Measurements from ENCODE around the gene THAP10.
"Not testable (repeated sequence)": the region's sequence is repeated elsewhere in the genome, so short reads cannot be mapped to it uniquely, and the experiment has no call there.

THAP10 gene

DNA sequence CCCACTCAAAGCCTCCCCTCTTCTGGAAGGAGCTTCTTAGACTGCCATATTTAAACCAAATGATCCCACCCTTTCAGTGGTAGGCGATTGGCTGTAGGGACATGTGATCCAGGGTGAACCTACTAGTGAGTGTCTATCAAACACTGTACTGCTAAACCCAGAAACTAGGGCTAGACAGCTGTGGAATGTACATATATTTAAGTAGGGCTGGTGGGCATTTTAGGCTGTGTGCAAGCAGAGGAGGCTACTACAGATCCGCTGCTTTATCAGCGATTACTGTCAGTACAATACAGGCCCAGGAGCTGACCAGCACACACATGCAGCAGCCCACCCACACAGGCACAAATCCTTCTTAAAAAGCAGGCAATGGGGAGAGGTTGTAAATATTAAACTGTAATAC is 22.9 kb downstream of the THAP10 start:
- TF ChIP-seq, protein P1, sequence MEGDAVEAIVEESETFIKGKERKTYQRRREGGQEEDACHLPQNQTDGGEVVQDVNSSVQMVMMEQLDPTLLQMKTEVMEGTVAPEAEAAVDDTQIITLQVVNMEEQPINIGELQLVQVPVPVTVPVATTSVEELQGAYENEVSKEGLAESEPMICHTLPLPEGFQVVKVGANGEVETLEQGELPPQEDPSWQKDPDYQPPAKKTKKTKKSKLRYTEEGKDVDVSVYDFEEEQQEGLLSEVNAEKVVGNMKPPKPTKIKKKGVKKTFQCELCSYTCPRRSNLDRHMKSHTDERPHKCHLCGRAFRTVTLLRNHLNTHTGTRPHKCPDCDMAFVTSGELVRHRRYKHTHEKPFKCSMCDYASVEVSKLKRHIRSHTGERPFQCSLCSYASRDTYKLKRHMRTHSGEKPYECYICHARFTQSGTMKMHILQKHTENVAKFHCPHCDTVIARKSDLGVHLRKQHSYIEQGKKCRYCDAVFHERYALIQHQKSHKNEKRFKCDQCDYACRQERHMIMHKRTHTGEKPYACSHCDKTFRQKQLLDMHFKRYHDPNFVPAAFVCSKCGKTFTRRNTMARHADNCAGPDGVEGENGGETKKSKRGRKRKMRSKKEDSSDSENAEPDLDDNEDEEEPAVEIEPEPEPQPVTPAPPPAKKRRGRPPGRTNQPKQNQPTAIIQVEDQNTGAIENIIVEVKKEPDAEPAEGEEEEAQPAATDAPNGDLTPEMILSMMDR (conservative IDR thresholded peaks at IDR 0.05; ENCODE audit: low read length): no peak
- no peak overlapping the region for H3K4me3 ChIP-seq (ENCODE audit: low read length)
- no peak for DNase-seq (ENCODE audit: low read depth)

DNA sequence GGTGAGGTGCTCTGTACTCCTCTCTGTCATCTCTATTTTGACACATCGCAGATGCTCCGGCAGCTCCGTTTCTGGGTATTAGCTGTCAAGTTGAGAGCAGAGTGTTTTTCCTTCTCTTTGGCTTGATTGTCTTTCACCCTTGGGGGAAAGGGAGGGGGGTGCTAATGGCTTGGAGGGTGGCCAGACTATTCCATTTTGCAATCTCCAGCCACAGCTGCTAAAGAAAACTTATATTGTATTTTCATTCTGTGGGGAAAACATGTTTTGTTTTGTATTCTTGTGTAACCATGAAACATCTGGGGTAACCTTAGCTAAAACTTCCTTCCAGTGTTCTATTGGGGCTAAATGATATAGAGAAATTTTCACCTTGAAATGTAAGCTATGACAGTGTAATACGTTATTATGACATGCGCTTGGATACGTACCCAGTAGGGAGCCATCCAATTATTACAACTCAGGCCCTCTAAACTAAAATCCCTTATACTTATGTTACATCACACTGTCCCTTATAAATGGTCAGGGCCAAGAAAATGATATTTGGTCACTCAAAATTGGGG is 24.2 kb downstream of the THAP10 start:
- TF ChIP-seq, protein P1 (conservative IDR thresholded peaks at IDR 0.05; ENCODE audit: low read length): no peak
- DNase-seq (ENCODE audit: low read depth): peak; percentile 92
- H3K4me3 ChIP-seq (ENCODE audit: low read length): no peak overlapping the region

DNA sequence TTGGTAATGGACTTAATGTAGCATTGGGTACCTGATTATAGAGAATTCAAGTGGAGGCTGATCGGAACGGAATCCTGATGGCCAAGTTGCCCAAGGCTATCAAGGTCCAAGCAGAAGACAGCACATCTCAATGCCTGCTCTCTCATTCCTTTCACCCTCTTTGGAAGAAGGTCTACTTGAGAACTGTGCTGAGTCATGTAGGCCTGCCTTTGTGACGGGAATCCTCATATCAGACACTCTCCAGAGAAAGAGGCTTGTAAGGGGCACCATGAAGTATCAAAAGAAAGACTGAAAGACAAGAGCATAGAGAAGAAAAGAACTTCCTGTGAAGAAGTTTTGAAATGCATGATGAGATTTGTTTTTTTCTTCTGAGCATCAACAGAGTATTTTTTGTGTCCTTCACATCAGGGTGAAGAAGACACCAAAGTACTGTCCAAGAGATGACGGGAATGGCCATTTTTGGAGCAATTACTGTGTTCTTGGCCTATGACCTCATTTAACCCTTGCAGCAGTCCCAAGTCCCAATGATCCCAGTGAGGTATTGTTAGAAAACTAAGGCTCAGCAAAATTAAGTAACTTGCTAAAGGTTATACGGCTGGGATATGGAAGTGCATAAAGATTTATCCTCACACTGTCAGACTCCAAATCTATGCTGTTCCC is 25.1 kb downstream of the THAP10 start:
- no peak overlapping the region for H3K4me3 ChIP-seq (ENCODE audit: low read length)
- TF ChIP-seq, protein P1 (conservative IDR thresholded peaks at IDR 0.05; ENCODE audit: low read length): no peak
- peak; percentile 33 for DNase-seq (ENCODE audit: low read depth)

DNA sequence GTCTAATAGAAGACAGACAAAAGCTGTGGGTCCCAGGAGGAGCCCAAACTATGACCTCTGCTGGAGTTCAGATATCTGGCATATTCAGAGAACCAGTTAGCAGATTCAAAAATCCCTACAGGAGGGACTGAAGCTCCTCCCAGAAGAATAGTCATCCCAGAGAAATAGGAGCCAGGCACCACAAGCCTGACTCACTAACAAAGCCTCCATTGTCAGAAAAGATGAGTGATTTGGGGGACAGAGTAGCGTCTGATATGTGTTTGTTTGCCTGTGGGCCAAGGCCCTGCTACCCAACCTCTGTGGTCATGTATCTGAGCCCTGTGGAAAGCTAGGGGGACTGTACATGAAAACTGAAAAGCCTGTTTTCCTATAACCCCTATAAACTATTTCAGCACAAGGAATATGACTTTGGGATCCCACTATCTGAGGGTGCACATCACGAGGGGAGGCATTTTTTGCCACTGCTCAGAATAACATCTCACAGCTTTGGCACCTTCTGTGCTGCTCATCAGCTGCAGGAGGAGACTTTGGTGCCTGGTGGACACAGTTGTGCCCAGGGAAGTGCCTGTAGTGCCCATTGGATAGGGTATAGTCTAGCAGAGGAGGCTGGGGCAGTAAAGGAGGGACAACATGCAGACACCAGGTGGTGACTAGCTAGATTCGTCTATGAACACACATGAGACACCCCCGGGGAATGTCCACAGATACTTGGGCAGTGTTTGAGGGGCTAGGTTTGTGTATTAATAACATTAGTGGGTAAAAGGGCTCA is 28.6 kb downstream of the THAP10 start:
- TF ChIP-seq, protein P1 (conservative IDR thresholded peaks at IDR 0.05; ENCODE audit: low read length): peak; percentile 8; the same call in 1 of the 2 replicates
- H3K4me3 ChIP-seq (ENCODE audit: low read length): no peak overlapping the region
- peak; percentile 79 for DNase-seq (ENCODE audit: low read depth)

DNA sequence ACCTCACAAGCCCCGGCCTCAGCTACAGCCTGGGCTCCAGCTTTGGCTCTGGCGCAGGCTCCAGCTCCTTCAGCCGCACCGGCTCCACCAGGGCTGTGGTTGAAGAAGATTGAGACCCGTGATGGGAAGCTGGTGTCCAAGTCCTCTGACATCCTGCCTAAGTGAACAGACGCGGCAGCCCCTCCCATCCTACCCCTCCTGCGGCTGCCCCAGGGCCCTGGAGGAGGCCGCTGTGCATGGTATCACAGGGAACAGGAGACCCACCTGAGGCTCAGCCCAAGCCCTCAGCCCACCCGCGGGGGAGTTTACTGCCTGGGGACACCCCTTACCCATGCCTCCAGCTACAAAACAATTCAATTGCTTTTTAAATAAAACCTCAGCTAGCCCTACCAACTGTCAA is 32.2 kb downstream of the THAP10 start:
- H3K4me3 ChIP-seq (ENCODE audit: low read length): no peak overlapping the region
- no peak for DNase-seq (ENCODE audit: low read depth)
- TF ChIP-seq, protein P1 (conservative IDR thresholded peaks at IDR 0.05; ENCODE audit: low read length): no peak

DNA sequence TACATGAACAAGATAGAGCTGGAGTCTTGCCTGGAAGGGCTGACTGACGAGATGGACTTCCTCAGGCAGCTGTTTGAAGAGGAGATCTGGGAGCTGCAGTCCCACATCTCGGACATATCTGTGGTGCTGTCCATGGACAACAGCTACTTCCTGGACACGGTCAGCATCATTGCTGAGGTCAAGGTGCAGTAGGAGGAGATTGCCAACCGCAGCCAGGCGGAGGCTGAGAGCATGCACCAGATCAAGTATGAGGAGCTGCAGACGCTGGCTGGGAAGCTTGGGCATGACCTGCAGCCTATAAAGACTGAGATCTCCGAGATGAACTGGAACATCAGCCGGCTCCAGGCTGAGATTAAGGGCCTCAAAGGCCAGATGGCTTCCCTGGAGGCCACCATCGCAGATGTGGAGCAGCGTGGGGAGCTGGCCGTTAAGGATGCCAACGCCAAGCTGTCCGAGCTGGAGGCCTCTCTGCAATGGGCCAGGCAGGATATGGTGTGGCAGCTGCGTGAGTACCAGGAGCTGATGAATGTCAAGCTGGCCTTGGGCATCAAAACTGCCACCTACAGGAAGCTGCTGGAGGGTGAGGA is 32.8 kb downstream of the THAP10 start:
- no peak for DNase-seq (ENCODE audit: low read depth)
- H3K4me3 ChIP-seq (ENCODE audit: low read length): no peak overlapping the region
- TF ChIP-seq, protein P1 (conservative IDR thresholded peaks at IDR 0.05; ENCODE audit: low read length): no peak

DNA sequence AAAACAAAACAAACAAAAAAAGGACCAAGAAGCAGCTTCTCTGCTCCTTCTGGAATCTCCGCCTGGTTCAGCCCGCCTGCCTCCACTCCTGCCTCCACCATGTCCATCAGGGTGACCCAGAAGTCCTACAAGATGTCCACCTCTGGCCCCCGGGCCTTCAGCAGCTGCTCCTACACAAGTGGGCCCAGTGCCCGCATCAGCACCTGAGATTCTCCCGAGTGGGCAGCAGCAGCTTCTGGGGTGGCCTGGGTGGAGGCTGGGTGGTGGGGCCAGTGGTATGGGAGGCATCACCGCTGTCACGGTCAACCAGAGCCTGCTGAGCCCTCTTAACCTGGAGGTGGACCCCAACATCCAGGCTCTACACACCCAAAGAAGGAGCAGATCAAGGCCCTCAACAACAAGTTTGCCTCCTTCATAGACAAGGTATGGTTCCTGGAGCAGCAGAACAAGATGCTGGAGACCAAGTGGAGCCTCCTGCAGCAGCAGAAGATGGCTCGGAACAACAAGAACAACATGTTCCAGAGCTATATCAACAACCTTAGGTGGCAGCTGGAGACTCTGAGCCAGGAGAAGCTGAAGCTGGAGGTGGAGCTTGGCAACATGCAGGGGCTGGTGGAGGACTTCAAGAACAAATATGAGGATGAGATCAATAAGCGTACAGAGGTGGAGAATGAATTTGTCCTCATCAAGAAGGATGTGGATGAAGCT is 33.5 kb downstream of the THAP10 start:
- DNase-seq (ENCODE audit: low read depth); H3K4me3 ChIP-seq (ENCODE audit: low read length): not testable (repeated sequence)
